Neural cell (in vitro differentiated cells): ENCODE data around the gene ITGAL.

Source experiments
- EP300 ChIP-seq: fragments of 450-650 bp; conservative IDR thresholded peaks from 2 replicates; pipeline ENCODE4 v1.6.1; 2014; ENCODE audit warnings: antibody characterized with exemption, mild to moderate bottlenecking, moderate library complexity; ENCODE audit not compliant: poor library complexity, severe bottlenecking
- EZH2 ChIP-seq: fragments of 200-600, 300-800 bp; shearing (Covaris generic), sonication (generic); IDR thresholded peaks from 2 replicates; pipeline ENCODE4 v1.6.1; 2014; ENCODE audit warnings: antibody characterized with exemption, low read length, borderline replicate concordance, mild to moderate bottlenecking; ENCODE audit not compliant: insufficient read depth, poor library complexity, severe bottlenecking
- MXI1 ChIP-seq: fragments of 450-650 bp; conservative IDR thresholded peaks from 2 replicates; pipeline ENCODE4 v1.6.1; 2014; ENCODE audit warnings: antibody characterized with exemption, mild to moderate bottlenecking; ENCODE audit not compliant: poor library complexity, severe bottlenecking
- POLR2AphosphoS5 ChIP-seq: IDR thresholded peaks from 2 replicates; pipeline ENCODE4 v1.6.1; 2012
- RAD21 ChIP-seq: fragments of 450-650 bp; conservative IDR thresholded peaks from 2 replicates; pipeline ENCODE4 v1.6.1; 2014; ENCODE audit warnings: antibody characterized with exemption, mild to moderate bottlenecking, moderate library complexity
- SMC3 ChIP-seq: fragments of 450-650 bp; conservative IDR thresholded peaks from 2 replicates; pipeline ENCODE4 v1.6.1; 2014; ENCODE audit warnings: antibody characterized with exemption, mild to moderate bottlenecking, moderate library complexity; ENCODE audit not compliant: poor library complexity
- TAF1 ChIP-seq: IDR thresholded peaks from 2 replicates; pipeline ENCODE4 v1.6.1; 2012; ENCODE audit warnings: low read depth
- TF ChIP-seq, protein P1 (sequence below): fragments of 450-650 bp; IDR thresholded peaks from 2 replicates; pipeline ENCODE4 v1.5.1; 2014; ENCODE audit warnings: antibody characterized with exemption, mild to moderate bottlenecking, moderate library complexity; ENCODE audit not compliant: poor library complexity, severe bottlenecking
- TF ChIP-seq, protein P2 (sequence below): IDR thresholded peaks from 2 replicates; pipeline ENCODE4 v1.6.1; 2012; ENCODE audit warnings: borderline replicate concordance

DNA sequence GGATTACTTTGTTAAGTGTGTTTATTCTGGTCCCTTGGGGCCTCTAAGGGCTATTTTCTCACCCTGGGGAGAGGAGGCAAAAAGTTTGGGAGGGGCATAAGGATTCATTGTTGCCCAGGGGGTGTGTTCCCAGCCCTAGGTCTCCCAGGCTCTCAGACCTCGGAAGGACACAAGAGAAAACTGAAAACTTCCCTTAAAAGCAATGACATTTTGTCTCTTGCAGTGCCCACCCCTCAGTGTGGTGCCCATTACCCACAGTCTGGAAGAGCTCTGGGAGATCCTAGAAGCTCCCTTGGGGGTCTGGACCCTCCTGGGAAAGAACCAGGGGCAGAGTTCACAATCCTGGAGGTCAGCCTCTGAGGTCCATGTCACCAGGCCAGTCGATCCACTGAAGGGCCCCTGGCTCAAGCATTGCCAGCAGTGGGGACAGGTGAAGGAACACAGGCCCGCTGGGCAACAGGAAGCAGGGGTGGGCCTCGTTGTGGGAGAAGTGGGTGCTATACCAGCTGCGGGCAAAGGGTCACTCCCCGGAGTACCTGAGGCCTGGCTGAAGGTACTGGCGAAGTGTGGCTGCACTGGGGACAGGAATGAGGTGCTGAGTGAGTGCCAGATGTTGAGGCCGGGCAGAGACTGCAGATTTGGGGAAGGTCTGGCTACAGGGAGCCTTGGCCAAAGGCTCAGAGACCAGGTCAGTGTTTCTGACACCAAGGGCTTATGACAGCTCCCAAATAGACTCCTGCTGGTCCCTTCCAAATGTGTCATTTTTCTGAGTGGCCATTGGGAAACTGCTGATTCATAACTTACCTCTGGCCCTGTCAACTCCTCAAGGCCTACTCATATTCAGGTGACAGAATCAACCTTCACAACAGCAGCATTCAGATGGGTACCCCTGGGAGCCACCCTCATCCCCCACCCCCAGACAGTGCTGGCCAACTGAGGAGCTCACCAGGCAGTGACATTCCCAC is 66.7 kb downstream of the ITGAL start:
- TF ChIP-seq, protein P1, sequence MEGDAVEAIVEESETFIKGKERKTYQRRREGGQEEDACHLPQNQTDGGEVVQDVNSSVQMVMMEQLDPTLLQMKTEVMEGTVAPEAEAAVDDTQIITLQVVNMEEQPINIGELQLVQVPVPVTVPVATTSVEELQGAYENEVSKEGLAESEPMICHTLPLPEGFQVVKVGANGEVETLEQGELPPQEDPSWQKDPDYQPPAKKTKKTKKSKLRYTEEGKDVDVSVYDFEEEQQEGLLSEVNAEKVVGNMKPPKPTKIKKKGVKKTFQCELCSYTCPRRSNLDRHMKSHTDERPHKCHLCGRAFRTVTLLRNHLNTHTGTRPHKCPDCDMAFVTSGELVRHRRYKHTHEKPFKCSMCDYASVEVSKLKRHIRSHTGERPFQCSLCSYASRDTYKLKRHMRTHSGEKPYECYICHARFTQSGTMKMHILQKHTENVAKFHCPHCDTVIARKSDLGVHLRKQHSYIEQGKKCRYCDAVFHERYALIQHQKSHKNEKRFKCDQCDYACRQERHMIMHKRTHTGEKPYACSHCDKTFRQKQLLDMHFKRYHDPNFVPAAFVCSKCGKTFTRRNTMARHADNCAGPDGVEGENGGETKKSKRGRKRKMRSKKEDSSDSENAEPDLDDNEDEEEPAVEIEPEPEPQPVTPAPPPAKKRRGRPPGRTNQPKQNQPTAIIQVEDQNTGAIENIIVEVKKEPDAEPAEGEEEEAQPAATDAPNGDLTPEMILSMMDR, result no peak
- TF ChIP-seq EZH2, result no peak
- TF ChIP-seq MXI1, result no peak
- no peak for TF ChIP-seq EP300
- TF ChIP-seq POLR2AphosphoS5, result no peak
- TF ChIP-seq, protein P2, sequence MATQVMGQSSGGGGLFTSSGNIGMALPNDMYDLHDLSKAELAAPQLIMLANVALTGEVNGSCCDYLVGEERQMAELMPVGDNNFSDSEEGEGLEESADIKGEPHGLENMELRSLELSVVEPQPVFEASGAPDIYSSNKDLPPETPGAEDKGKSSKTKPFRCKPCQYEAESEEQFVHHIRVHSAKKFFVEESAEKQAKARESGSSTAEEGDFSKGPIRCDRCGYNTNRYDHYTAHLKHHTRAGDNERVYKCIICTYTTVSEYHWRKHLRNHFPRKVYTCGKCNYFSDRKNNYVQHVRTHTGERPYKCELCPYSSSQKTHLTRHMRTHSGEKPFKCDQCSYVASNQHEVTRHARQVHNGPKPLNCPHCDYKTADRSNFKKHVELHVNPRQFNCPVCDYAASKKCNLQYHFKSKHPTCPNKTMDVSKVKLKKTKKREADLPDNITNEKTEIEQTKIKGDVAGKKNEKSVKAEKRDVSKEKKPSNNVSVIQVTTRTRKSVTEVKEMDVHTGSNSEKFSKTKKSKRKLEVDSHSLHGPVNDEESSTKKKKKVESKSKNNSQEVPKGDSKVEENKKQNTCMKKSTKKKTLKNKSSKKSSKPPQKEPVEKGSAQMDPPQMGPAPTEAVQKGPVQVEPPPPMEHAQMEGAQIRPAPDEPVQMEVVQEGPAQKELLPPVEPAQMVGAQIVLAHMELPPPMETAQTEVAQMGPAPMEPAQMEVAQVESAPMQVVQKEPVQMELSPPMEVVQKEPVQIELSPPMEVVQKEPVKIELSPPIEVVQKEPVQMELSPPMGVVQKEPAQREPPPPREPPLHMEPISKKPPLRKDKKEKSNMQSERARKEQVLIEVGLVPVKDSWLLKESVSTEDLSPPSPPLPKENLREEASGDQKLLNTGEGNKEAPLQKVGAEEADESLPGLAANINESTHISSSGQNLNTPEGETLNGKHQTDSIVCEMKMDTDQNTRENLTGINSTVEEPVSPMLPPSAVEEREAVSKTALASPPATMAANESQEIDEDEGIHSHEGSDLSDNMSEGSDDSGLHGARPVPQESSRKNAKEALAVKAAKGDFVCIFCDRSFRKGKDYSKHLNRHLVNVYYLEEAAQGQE, result no peak
- no peak for TF ChIP-seq RAD21
- no peak for TF ChIP-seq TAF1
- TF ChIP-seq SMC3, result no peak
